Activated CD8-positive, alpha-beta memory T cell treated with anti-CD3 and anti-CD28 coated beads, Interleukin-2, amount 50 U/mL, for 4 hours (primary cell): ENCODE results near the gene MDFI.

Source experiments
- DNase-seq: peaks from one replicate; pipeline ENCODE4 v3.0.0-alpha.2; 2020

Gene MDFI

DNA sequence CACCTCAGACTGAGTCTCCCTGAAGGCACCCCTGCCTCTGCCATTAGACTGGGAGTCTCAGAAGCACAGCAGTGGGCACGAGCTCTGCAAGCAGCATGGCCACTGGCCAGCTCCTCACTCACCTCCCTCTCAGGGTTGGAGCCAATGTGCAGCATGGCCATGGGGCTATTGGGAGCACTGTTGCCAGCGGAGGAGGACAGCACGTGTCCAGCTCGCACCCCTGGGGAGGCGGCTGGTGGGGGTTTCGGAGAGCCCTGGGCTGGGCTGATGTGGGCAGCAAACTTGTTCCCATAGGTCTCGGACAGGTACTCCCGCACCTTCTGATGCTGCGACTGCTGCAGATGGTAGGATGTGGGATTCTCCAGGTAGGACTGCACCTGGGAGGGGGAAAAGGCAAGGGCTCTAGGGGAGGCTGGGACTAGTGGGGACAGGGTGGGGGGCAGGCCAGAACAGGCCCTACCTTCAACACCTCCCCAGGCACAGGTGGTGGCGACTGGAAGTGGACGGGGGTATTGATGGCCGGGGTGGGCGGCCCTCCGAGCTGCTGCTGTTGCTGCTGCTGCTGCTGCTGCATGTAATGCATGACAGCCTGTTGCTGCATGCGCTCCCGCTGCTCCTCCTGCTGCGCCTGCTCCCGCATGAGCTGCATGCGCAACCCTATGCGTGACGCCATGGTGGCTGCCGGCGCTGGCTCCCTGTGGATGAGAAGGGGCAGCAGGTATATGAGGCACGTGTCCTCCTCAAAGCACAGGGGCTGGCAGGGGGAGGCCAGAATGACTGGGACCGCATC lies 52.5 kb downstream of the MDFI start:
- no peak for DNase-seq

DNA sequence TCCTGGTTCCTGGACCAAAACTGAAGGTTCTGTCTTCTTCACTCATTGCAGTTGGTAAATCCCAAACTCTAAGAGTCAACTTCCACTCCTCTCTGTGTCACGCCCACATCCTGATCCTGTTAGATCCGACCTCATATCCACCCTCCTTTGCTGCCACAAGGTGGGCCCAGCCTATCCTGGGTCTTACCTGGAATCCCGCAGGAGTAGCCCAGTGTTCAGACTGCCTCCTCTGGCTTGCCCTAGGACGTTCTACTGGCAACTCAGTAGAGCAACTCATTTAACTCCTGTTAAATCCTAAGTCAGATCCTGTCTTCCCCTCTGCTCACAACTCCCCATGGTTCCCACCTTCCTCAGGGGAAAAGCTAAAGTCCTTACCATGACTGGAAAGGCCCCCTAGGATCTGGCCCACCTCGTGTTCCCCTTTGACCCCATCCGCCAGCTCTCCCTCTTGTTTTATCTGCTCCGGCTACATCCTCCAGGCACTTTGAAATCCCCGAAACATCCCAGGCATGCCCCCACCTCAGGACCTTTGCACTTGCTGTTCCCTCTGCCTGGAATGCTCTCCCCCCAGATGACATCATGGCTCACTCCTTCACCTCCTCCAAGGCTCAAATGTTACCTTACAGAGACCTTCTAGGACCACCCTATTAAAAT lies 53.3 kb downstream of the MDFI start:
- no peak for DNase-seq

DNA sequence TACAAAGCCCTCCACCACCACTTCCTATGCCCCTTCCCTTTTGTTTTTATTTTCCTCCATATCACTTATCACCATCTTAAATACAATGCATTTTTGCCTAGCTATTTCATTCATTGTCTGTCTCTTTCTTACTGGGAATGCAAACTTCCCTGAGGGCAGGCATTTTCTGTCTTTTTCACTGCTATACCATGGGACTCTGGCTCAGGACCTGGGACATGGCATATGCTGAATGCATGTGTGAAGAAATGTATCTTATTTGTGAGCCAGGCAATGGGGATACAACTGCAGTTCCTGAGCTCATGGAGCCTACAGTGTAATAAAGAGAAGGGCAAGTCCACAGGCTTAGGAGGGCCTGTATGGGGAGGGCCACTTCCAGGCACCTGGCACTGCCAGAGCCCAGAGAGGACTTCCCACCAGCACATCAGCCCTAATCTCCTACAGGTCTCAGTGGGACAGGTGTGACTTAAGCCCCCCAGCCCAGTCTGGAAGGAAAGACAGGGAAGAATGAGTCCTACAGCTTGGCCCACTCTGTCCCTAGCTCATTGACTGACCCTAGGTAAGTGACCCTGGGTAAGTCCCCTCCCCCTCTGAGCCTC lies 53.9 kb downstream of the MDFI start:
- DNase-seq = no peak

DNA sequence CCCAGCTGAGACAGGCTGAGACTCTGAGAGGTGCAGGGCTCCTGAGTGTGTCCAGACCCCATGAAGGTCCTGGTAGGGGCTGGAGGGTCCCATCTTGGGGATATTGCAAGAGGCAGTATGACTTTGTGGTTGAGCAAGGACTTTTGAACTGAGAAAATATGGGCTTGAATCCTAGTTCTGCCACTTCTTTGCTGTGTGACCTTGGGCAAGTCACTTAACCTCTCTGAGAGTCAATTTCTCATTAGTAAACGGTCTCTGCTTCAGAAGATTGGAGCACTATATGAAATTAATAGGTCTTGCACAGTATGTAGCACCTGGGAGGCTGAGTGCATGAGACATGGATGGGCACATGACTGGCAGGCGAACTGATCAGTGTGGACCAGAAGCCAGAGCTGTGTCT lies 54.5 kb downstream of the MDFI start:
- no peak for DNase-seq

DNA sequence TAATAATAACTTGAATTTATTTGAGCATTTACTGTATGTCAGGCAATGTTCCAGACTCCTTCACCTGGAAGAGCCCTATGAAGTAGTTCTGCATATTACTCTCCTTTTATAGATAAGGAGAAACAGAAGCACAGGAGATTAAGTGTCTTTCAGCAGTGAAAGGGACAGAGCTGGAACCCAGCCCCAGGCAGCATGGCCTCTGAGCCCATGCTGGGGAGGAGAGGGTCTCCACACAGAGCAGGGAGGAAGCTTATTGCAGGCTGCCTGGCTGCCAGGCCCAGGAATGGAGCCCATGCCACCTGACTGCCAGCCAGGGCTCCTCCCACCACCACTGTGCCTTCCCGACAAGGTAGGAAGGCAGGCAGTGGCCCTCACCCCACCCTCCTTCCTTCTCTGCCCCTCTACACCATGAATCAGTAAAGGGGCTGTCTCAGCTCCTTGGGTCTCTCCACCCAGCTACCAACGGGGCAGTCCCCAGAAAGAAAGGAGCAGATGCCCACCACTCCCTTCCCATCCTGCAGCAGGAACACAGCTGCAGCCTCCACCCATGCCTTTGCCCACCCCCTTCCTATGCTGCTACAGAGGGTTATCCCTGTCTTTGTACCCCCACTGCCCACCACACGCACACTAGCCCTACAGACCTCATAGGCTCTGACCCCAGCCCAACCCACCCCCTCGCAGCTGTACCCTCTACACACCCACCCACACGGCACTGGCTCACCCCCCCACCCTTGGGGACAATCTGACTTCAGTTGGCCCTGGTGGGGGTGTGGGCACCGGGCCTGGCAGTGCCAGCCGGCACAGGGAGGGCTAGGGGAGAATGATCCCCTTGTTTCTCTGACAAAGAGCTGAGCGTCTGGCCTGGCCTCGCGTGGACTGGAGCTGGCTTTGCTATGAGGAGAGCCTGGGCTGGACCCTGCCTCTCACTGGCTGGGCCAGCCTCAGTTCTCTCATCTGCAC lies 55.3 kb downstream of the MDFI start:
- DNase-seq = no peak

DNA sequence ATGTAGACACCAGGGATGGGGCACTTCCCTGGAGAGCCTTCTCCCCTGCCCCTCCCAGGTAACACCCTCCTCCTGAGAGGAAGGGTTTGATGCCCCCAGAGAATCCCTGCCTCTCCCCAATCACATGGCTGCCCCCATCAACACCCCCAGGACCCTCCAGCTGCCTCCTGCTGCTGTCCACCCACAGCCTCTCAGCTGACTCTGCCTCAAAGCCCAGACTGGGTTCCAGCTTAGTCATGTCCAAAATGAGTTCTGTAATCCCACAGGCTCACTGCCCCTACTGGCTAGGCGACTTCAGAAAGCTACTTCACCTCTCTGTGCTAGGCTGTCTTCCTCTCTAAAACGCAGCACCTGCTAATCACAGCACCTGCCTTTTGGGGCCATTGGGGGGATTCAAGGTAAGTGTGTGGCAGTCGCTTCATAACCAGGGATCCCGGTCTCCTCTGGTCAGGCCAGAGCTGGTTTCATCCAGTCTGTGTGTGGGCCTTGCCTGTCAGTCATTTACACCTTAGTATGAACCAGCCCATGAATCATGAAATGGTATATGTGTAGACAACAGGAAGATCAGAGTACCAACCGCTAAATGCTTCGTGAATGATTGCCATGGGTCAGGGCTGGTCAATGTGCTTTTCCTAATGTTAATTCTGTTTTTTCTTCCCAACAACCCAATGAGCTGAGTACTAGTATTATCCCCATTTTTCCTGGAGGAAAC lies 56.7 kb downstream of the MDFI start:
- DNase-seq = no peak

DNA sequence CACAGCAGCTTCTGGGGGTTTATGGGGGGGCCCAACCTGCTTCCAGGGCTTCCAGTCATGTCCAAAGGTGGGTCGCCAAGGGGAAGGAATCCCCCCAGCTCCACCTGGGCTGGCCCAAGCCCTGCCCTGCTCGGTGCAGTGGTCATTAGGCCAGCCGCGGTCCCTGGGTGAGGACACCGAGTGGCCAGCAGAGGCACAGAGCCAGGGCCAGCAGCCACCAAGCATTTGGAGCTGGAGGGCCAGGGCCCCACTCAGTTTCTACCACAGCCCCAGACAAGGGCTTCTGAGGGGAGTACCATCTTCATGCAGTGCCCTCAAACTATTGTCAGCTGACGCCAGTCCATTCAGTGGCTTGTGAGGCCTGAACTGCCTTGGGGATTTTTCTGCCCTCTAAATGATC lies 57.6 kb downstream of the MDFI start:
- DNase-seq = no peak

DNA sequence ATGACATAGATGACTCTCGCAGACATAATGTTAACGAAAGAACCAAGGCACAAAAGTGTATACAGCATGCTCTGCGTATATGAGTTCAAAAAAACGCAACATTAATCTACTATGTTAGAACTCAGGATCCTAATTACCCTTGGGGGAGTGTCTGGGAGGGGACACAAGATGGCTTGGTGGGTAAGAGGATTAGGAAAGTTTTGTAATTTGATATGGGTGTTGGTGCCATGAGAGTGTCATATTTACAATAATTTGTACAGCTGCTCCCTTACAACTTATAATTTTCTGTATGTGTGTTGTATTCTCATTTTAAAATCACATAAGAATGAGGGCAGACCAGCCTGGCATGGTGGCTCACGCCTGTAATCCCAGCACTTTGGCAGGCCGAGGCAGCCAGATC lies 58.5 kb downstream of the MDFI start:
- DNase-seq = no peak

DNA sequence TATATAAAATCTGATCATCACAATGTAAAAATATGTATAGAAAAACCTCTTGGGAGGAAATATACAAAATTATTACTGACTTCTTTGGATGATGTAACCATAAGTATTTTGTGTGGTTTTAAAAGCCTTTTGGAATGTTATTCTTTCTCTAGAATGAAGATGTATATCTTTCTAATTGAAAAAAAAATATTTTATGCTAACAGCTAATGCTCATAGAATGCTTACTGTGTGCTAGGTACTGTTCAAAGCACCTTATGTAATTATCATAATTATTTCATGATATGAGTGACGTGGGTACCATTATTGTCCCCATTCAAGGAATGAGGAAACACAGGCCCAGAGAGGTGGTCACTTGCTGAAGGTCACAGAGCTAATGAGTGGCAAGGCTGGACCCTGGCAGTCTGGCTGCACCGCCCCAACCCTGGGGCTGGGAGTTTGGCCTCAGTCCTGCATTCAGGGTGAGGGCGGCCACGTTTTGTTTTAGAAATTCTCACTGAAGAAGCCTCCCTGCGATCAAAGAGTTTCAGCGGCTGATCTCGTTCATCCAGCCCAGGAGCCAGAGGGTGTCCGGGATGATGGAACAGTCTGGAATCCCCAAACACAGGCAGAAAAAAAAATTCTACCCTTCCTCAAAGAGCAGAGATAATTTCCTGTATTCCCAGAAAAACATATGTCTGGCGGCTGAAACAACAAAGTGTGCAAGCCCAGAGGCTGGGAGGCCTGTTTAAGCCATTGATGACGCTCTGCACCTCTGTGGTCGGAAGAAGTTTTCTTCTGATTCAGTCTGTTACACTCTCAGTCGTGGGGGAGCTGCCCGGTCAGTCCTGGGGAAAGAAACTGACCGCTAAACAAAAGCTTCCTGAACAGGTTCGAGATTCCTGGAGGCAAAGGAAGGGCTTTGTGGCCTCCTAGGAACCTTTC lies 59.9 kb downstream of the MDFI start:
- DNase-seq = no peak

DNA sequence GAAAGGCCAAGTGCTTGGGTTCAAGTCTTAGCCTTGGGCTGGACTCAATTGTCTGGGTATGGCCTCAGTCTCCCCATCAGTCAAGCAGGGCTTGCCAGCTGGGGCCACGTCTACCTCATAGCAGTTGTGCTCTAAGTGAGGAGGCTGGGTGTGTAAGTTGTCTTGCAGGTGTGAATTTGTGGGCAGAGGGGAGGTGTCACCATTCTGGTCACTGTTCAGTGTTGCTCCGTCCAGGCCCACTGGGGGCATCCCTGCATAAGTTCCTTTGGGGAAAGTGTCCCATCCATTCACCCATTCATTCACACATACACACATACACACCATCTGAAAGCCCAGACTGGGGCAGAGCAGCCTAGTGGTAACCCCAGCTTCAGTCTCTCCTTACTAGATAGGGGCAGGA lies 60.8 kb downstream of the MDFI start:
- no peak for DNase-seq

DNA sequence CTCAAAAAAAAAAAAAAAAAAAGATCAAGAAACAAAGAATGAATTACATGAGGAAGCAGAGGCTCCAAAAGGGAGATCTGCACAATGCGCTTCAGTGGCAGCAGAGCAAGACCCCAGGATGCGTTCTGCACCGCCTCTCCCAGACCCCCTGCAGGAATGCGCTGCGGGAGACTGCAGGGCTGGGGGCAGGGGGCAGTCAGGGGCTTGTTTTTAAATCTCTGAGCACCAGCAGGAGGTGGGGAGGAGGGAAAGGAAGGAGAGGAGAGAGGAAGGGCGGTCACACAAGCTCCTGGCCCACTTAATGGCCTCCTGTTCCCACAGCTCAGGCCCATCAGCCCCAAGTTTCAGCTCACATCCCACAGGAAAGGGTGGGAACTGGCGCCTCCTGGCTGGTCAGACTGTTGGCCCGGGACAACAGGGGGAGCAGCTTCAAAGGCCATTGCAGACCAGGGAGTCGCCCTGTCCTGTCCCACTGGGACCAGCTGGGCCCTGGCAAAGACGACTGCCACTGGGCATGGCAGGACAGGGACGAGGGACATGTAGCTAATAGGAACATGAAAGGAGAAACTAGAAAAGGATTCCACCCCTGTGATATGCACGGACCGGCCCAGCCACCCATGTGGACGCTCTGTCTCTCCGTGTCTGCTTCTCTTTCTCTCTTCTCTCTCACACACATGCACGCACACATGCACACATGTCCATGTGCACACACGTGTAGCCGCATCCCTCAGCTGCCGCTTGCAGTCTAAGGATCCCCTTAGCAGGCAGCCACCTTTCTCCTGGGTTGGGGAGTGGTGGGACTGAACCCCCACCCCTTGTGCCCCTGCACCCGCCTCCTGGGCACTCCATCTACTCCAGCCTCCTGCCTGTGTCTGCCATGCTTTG lies 62.4 kb downstream of the MDFI start:
- DNase-seq = no peak

DNA sequence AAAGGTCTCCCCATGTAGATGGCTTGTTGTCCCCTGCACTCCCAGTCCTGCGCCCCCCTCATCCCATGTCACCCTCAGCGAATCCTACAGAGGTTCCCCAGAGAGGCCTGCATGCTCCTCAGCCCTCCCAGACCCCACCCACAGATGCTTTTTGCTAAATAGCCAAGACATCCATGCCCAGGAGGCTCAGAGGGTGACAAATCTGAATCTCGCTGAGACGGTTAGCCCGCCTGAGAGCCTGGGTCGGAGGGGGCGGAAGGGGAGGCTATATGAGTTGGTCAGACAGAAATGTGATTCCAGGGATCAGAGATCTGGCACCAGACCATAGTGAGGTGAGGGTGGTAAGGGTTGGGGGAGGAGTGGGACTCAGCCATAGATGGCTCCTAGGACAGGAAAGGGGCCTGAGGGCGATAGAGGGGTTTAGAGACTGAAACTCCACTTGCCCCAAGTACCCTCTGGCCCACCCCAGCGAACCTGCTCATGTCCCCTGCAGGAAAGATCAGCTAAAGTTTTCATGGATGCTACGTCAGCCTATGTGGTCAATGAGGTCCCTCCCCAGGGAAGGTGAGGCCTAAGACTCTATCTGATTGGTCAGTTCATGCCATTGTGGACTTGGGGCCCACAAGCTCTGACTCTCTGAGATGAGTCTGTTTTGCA lies 63.9 kb downstream of the MDFI start:
- no peak for DNase-seq

DNA sequence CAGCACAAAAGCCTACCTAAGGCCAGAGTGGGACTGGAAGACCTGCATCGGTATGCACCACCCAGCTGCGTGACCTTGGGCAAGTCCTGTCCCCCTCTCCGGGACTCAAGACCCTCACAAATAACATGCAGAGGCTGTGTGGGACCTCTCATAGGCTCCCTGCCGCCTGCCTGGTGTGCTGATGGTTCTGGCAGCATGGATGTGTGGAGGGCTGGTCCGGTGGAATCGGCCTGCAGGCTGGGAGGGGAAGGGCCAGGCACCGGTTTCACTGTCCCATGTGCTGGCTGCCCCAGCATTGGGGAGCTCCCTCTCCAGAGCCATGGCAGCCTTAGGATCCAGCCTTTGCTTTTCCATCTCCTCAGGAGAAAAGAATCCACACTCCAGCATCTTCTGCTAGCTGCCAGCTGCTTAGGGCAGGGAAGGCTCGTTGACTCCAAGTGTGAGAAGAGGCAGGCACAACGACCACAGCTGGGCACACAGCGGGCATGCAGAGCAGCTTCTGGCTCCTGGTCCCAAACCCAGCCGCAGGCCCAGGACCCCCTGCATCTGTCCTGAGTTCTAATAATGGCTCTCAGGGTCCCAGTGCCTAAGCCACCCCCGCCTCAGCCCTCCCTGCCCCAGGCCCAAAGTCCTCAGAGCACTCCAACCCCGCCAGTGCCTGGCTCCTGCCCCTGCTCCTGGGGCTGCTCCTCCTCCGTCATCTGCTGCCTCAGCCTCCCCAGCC lies 64.7 kb downstream of the MDFI start:
- DNase-seq = no peak
